GM12878 (cell line): ENCODE results near the gene EMP1.

Experiments used
- CBX5 ChIP-seq: sonication (generic); IDR thresholded peaks from 2 replicates; pipeline ENCODE4 v1.6.1; 2016; ENCODE audit warnings: low read depth, moderate library complexity, mild to moderate bottlenecking, inconsistent platforms
- CEBPB ChIP-seq, 2 experiments: fragments of 150-350 bp in 1 of 2; IDR thresholded peaks; 2 replicates each; pipeline ENCODE4 v1.6.1; 2012 to 2014; ENCODE audit warnings: low read depth in 2 of 2, low read length in 2 of 2, borderline replicate concordance in 1 of 2, inconsistent platforms in 1 of 2
- POLR2A ChIP-seq: IDR thresholded peaks from 2 replicates; pipeline ENCODE4 v1.6.1; 2011; ENCODE audit warnings: low read depth, mild to moderate bottlenecking, low read length
- POLR2AphosphoS5 ChIP-seq: IDR thresholded peaks from 2 replicates; pipeline ENCODE4 v1.6.1; 2011; ENCODE audit warnings: mild to moderate bottlenecking, low read length, inconsistent platforms
- STAT3 ChIP-seq: IDR thresholded peaks from 2 replicates; pipeline ENCODE4 v1.6.1; 2011; ENCODE audit warnings: low read depth, low read length, improper control_type of control experiment
- YBX1 ChIP-seq: fragments of 450-650 bp; IDR thresholded peaks from 2 replicates; pipeline ENCODE4 v1.6.1; 2016; ENCODE audit warnings: antibody characterized with exemption
- ZNF274 ChIP-seq: IDR thresholded peaks from one replicate; pipeline ENCODE4 v1.8.0; 2011; ENCODE audit not compliant: insufficient read length, insufficient read depth
- TF ChIP-seq, protein P1 (sequence below): IDR thresholded peaks from 2 replicates; pipeline ENCODE4 v1.6.1; 2012; ENCODE audit warnings: low read depth, low read length, improper control_type of control experiment
- TF ChIP-seq, protein P2 (sequence below), 3 experiments: IDR thresholded peaks in 2 of 3; conservative IDR thresholded peaks in 1 of 3; 2 replicates each; pipeline ENCODE4 v1.5.1; 2011; ENCODE audit warnings: low read depth in 3 of 3, low read length in 3 of 3, mild to moderate bottlenecking in 3 of 3, control low read depth in 2 of 3, moderate library complexity in 2 of 3, inconsistent platforms in 1 of 3, mixed read lengths in 1 of 3; ENCODE audit not compliant: control insufficient read depth in 2 of 3, insufficient read depth in 1 of 3; ENCODE audit errors: extremely low read depth in 1 of 3
- TF ChIP-seq, protein P3 (sequence below): fragments of 450-650 bp; IDR thresholded peaks from 2 replicates; pipeline ENCODE4 v1.6.1; 2017; ENCODE audit warnings: mild to moderate bottlenecking, low read depth, inconsistent platforms; ENCODE audit not compliant: poor library complexity, severe bottlenecking
- TF ChIP-seq, protein P4 (sequence below): fragments of 450-650 bp; IDR thresholded peaks from 2 replicates; pipeline ENCODE4 v1.6.1; 2014; ENCODE audit warnings: mild to moderate bottlenecking

DNA sequence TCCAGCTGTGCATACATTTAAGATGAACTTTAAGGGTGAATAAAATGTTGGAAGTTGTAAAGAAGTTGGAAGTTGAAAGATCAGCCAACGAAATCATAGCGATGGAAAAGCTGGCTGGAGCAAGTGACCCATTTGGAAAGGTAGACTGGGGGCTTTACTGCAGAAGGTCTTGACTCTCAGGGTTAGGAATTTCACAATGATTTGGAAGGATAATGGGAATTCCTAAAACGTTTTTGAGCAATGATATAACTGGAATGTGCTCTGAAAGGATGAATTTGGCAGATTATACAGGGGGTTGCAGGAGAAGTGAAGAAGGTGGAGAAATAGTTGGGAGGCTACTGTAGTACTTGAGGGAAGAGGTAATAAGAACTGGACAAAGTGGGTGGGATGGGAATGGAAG, 27.4 kb downstream of the EMP1 start:
- TF ChIP-seq, protein P1, sequence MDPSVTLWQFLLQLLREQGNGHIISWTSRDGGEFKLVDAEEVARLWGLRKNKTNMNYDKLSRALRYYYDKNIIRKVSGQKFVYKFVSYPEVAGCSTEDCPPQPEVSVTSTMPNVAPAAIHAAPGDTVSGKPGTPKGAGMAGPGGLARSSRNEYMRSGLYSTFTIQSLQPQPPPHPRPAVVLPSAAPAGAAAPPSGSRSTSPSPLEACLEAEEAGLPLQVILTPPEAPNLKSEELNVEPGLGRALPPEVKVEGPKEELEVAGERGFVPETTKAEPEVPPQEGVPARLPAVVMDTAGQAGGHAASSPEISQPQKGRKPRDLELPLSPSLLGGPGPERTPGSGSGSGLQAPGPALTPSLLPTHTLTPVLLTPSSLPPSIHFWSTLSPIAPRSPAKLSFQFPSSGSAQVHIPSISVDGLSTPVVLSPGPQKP, result no peak
- no peak for TF ChIP-seq STAT3
- TF ChIP-seq CBX5, result no peak
- TF ChIP-seq YBX1, result no peak
- TF ChIP-seq, protein P2, sequence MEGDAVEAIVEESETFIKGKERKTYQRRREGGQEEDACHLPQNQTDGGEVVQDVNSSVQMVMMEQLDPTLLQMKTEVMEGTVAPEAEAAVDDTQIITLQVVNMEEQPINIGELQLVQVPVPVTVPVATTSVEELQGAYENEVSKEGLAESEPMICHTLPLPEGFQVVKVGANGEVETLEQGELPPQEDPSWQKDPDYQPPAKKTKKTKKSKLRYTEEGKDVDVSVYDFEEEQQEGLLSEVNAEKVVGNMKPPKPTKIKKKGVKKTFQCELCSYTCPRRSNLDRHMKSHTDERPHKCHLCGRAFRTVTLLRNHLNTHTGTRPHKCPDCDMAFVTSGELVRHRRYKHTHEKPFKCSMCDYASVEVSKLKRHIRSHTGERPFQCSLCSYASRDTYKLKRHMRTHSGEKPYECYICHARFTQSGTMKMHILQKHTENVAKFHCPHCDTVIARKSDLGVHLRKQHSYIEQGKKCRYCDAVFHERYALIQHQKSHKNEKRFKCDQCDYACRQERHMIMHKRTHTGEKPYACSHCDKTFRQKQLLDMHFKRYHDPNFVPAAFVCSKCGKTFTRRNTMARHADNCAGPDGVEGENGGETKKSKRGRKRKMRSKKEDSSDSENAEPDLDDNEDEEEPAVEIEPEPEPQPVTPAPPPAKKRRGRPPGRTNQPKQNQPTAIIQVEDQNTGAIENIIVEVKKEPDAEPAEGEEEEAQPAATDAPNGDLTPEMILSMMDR (IDR thresholded peaks at IDR 0.05 in 2 of 3, conservative IDR thresholded peaks at IDR 0.05 in 1 of 3; ENCODE audit: control insufficient read depth in 2 of 3, extremely low read depth in 1 of 3, insufficient read depth in 1 of 3, low read depth in 3 of 3, low read length in 3 of 3), result no peak
- no peak for TF ChIP-seq POLR2A
- TF ChIP-seq CEBPB (IDR thresholded peaks at IDR 0.05; ENCODE audit: borderline replicate concordance in 1 of 2, low read depth in 2 of 2, low read length in 2 of 2), result no peak
- TF ChIP-seq, protein P3, sequence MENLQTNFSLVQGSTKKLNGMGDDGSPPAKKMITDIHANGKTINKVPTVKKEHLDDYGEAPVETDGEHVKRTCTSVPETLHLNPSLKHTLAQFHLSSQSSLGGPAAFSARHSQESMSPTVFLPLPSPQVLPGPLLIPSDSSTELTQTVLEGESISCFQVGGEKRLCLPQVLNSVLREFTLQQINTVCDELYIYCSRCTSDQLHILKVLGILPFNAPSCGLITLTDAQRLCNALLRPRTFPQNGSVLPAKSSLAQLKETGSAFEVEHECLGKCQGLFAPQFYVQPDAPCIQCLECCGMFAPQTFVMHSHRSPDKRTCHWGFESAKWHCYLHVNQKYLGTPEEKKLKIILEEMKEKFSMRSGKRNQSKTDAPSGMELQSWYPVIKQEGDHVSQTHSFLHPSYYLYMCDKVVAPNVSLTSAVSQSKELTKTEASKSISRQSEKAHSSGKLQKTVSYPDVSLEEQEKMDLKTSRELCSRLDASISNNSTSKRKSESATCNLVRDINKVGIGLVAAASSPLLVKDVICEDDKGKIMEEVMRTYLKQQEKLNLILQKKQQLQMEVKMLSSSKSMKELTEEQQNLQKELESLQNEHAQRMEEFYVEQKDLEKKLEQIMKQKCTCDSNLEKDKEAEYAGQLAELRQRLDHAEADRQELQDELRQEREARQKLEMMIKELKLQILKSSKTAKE, result no peak
- TF ChIP-seq POLR2AphosphoS5, result no peak
- TF ChIP-seq ZNF274, result no peak
- TF ChIP-seq, protein P4, sequence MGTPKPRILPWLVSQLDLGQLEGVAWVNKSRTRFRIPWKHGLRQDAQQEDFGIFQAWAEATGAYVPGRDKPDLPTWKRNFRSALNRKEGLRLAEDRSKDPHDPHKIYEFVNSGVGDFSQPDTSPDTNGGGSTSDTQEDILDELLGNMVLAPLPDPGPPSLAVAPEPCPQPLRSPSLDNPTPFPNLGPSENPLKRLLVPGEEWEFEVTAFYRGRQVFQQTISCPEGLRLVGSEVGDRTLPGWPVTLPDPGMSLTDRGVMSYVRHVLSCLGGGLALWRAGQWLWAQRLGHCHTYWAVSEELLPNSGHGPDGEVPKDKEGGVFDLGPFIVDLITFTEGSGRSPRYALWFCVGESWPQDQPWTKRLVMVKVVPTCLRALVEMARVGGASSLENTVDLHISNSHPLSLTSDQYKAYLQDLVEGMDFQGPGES, result no peak
